ENCODE results near the gene SUV39H1.
"Not testable (repeated sequence)": the region's sequence is repeated elsewhere in the genome, so short reads cannot be mapped to it uniquely, and the experiment has no call there.

SUV39H1 gene, protein sequence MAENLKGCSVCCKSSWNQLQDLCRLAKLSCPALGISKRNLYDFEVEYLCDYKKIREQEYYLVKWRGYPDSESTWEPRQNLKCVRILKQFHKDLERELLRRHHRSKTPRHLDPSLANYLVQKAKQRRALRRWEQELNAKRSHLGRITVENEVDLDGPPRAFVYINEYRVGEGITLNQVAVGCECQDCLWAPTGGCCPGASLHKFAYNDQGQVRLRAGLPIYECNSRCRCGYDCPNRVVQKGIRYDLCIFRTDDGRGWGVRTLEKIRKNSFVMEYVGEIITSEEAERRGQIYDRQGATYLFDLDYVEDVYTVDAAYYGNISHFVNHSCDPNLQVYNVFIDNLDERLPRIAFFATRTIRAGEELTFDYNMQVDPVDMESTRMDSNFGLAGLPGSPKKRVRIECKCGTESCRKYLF

GRCh38 chrX:48696301-48696908 lies at the start of gene SUV39H1:
Gene SUV39H1 (plus strand): TSS chrX:48696734. CDS start chrX:48696785, 51 bp downstream.
- peak; percentile 79 for DNase-seq

DNA sequence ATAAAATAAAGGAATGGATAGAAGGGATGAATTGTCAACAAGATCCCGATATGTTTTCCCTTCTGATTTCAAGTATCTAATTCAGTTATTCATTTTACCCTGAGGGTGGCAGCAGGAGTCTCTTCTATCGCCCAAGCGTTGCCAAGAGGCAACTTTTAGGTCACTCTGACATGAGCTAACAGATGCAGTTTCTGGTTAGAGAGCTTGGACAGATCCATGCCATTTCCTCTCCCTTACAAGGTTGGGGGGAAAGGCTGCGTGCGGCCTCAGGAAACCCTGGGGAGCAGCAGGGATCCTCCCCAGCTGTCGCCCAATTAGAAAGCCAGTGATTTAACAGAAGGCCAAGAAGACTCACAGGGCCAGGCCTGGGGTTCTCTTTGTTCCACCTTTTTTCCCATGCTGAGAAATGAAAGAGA lies 48.2 kb upstream of the SUV39H1 start:
- DNase-seq: no peak

DNA sequence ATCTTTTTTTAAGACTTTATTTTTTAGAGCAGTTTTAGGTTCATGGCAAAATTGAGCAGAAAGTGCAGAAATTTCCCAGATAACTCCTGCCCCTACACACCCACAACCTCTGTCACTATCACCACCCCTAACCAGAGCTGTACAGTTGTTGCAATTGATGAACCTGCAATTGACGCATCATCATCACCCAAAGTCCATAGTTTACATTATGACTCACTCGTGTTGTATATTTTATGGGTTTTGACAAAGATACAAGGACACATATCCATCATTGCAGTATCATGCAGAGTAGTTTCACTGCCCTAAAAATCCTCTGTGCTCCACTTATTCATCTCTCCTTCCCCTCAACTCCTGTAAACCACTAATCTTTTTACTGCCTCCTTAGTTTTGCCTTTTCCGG lies 47.4 kb upstream of the SUV39H1 start:
- DNase-seq: no peak

- not testable (repeated sequence) for DNase-seq
Measured at GRCh38 chrX:48652055-48652579, 44.4 kb upstream of the SUV39H1 start.

DNA sequence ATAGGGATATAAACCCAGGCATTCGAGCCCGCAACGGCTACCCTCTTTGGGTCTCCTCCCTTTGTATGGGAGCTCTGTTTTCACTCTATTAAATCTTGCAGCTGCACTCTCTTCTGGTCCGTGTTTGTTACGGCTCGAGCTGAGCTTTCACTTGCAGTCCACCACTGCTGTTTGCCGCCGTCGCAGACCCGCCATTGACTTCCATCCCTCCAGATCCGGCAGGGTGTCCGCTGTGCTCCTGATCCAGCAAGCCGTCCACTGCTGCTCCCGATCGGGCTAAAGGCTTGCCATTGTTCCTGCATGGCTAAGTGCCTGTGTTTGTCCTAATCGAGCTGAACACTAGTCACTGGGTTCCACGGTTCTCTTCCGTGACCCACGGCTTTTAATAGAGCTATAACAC lies 41.8 kb upstream of the SUV39H1 start:
- DNase-seq: not testable (repeated sequence)

GRCh38 chrX:48659686-48660085 lies 36.8 kb upstream of the SUV39H1 start:
- not testable (repeated sequence) for DNase-seq

DNA sequence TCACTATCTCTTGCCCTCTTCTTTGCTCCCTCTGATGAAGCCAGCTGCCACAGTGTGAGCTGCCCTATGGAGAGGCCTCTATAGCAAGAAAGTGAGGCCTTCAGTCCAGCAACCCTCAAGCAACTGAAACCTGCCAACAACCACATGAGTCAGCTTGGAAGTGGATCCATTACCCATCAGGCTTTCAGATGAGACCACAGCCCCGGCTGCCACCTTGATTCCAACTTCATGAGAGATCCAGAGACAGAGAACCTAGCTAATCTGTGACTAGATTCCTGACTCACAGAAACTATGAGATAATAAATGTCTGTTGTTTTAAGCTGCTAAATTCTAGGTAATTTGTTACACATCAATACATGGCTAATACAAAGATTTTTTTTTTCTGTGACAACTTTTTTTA lies 33.3 kb upstream of the SUV39H1 start:
- no peak for DNase-seq

DNA sequence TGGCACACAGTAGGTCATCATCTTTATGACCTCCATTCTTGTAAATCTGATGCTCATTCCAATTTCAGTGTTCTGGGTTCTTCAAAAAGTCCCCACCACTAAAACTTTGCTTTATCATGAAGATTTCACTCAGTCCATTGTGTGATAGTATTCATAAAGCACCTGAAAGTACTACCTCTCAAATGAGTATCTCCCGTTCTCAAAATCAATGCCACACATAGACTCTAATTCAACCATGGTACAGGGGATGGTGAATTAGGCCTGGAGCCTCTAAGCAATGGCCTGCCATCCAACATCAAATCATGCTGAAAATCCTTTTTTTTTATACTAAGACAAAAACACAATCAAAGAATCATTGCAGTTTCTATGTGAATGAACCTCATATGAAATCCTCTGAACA lies 32.4 kb upstream of the SUV39H1 start:
- DNase-seq: no peak

GRCh38 chrX:48665991-48666390 lies 30.5 kb upstream of the SUV39H1 start:
- DNase-seq: no peak

GRCh38 chrX:48666649-48667048 lies 29.9 kb upstream of the SUV39H1 start:
- DNase-seq: no peak

DNA sequence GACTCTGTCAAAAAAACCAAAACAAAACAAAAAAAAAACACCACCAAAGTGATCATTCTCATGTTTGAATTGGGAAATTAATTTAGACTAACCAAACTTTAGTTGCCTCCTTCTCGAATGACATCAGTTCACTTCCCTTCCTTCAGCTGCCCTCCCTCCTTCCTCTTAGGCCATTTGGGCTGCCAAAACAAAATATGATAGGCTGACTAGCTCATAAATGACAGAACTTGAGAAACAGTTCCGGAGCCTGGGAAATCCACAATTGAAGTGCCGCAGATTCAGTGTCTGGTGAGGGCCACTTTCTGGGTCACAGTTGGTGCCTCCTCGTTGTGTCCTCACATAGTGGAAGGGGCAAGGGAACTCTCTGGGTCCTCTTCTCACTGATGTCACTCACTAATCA lies 29.0 kb upstream of the SUV39H1 start:
- DNase-seq: no peak

DNA sequence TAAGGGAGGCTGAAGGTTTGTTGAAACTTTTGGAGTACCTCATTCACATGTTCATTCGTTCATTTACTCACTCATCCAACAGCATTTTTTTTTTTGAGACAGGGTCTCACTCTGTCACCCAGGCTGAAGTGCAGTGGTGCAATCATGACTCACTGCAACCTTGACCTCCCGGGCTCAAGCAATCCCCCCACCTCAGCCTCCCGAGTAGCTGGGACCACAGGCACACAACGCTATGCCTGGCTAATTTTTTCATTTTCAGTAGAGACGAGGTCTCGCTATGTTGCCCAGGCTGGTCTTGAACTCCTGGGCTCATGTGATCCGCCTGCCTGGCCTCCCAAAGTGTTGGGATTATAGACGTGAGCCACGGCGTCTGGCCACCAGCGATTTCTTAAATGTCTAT lies 28.3 kb upstream of the SUV39H1 start:
- not testable (repeated sequence) for DNase-seq

GRCh38 chrX:48676106-48676892 lies 20.2 kb upstream of the SUV39H1 start:
- DNase-seq: peak; percentile 82

- DNase-seq: peak; percentile 19
Measured at GRCh38 chrX:48676893-48677270, 19.7 kb upstream of the SUV39H1 start.

- DNase-seq: no peak
Measured at GRCh38 chrX:48677516-48677915, 19.0 kb upstream of the SUV39H1 start.

DNA sequence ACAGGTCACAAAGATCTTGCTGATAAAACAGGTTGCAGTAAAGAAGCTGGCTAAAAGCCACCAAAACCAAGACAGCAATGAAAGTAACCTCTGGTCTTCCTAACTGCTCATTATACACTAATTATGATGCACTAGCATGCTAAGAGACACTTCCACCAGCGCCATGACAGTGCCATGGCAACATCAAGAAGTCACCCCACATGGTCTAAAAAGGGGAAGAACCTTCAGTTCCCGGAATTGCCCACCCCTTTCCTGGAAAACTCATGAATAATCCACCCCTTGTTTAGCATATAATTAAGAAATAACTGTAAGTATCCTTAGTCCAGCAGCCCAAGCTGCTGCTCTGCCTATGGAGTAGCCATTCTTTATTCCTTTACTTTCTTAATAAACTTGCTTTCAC lies 16.1 kb upstream of the SUV39H1 start:
- not testable (repeated sequence) for DNase-seq

DNA sequence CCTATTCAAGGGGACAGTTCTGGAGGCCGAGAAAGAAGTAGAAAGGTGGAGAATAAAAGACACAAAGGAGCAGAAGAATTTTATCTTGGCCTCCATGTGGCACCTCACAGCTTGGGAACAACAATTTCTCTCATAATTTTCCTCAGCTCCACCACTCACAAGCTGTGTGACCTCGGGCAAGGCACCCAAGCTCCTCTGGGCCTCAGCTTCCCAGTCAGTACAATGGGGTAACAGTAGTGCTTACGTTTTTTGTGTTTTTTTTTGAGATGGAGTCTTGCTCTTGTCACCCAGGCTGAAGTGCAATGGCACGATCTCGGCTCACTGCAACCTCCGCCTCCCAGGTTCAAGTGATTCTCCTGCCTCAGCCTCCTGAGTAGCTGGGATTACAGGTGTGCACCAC lies 15.6 kb upstream of the SUV39H1 start:
- not testable (repeated sequence) for DNase-seq

DNA sequence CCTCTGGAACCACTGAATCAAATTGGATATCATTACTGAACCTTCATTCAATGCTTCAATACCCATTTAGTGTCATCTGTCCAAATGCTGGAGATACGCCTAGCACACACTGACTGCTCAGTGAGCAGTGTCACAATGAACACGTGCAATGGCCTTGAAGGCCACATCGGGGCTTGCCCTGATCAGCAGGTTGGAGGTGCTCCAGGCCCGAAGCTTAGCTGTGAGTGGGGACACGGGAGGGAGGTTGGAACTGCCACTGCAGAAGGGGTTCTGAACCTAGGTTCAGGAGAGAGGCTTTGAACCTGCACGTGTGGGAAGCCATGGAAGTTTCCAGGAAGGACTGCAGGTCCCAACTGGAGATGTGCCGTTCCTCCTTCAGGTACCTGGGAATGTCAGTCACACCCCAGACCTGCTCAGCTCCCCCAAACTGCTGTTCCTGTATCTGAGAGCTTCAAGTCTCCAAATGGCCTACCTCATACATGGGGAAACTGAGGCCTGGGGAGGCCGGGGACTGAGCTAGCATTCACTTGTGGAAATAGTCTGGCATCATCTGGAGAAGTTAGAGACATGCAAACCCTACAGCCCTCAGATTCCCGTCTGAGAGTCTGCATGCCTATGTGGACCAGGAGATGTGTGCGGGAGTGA lies 14.9 kb upstream of the SUV39H1 start:
- no peak for DNase-seq

- not testable (repeated sequence) for DNase-seq
Measured at GRCh38 chrX:48682795-48683194, 13.7 kb upstream of the SUV39H1 start.

- peak; percentile 13 for DNase-seq
Measured at GRCh38 chrX:48683411-48683982, 13.0 kb upstream of the SUV39H1 start, which contains the start of gene WAS. Gene WAS (plus strand): TSS chrX:48683799. CDS start chrX:48683854, 55 bp downstream.

GRCh38 chrX:48684134-48684533 lies 12.4 kb upstream of the SUV39H1 start:
- DNase-seq: no peak

- no peak for DNase-seq
Measured at GRCh38 chrX:48685416-48685815, 11.1 kb upstream of the SUV39H1 start.

Measured in NK-92 treated with Interleukin-12 subunit alpha and Interleukin-12 subunit beta, amount 100 ng/mL, for 24 hours (cell line).